ENCODE measurements around the gene TFAM. TPM values are rescaled to one million over a fixed set of nuclear protein-coding genes. Genes with fewer than 3 reads are reported as not detected.
A peak's percentile ranks its signal among the peaks of the same experiment; 100 is the strongest.

Gene TFAM
- total RNA-seq, 2 donors from 2014 or later = 49.0 to 102 TPM

DNA sequence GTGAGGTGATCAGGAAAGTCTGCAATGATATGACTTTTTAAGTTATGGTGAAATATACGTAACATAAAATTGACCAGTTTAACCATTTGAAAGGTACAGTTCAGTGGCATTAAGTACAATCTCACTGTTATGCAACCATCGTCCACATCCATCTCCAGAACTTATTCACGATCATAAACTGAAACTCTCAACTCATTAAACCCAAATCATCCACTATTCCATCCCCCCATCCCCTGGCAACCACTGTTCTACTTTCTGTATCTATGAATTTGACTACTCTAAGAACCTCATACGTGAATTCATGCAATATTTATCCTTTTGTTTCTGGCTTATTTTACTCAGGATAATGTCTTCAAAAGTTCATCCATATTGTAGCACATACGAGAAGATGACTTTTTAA is 48.4 kb downstream of the TFAM start:
- Mint-ChIP-seq H3K4me1 (no peaks in the 10 kb centered on the region), H3K36me3 (ENCODE audit: low read depth) (no peaks in the 10 kb centered on the region), H3K9me3 (no peaks in the 10 kb centered on the region), H3K27me3 (peaks cover 5% of the 10 kb centered on the region), H3K4me3 (no peak overlapping the region), H3K27ac (no peak overlapping the region)
- ATAC-seq (replicated peaks) = no peak

DNA sequence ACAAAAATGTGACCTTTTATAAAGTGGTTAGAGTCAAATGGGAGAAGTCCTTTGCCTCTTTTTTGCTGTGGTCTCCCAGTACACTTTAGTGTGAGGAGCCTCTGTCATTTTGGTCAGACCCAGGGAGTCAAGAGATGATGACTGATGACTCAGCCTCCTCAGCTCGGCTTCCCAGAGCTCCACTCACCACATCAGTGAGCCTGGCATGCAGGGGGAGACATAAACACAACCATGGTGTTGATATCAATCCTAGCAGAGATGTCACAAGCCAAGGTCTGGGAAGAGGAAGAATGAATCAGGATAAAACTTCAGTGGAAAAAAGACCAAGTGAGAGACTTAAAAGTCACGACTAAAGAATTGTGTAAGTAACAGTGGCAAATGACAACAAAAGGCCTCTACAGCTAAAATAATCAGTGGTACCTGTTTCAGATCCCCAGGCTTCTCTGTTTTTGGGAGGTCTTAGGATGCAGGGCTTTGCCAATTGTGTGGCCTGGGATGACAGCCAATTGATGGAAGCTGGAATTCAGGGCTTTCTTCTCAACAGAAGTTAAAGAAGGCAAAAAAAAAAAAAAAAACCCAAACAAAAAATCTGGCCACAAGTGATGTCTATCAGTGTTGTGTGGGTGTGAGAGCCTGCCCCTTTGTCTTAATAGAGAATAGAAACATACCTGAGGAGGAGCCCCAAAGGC is 50.2 kb downstream of the TFAM start:
- Mint-ChIP-seq H3K4me3 (no peak overlapping the region), H3K9me3 (peaks cover 5% of the 10 kb centered on the region), H3K27me3 (peaks cover 5% of the 10 kb centered on the region), H3K4me1 (no peaks in the 10 kb centered on the region), H3K36me3 (ENCODE audit: low read depth) (no peaks in the 10 kb centered on the region), H3K27ac (no peak overlapping the region)
- ATAC-seq (replicated peaks) = peak; percentile 94

DNA sequence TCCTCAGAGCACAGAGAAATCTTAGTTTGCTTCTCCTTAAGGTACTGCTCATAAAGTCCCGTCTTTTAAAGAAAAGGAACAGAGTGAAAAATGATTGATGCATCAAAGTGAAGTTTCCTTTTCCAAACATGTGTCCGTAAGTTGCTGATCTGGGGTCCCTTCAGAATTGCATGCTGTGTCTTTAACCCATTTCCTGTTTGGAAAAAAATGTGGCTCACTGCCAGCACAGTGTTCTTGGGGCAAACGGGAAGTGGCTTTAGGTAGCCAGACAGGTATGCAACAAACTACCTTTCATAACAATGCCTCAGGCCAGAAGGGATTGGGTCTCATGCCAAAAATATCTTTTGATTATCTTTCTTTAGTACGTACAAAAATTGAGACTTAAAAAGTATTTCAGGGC is 50.9 kb downstream of the TFAM start:
- Mint-ChIP-seq H3K36me3 (ENCODE audit: low read depth) (no peaks in the 10 kb centered on the region), H3K4me3 (no peak overlapping the region), H3K27me3 (peaks cover 5% of the 10 kb centered on the region), H3K4me1 (no peaks in the 10 kb centered on the region), H3K27ac (no peak overlapping the region), H3K9me3 (peaks cover 7% of the 10 kb centered on the region)
- no peak for ATAC-seq (replicated peaks)

DNA sequence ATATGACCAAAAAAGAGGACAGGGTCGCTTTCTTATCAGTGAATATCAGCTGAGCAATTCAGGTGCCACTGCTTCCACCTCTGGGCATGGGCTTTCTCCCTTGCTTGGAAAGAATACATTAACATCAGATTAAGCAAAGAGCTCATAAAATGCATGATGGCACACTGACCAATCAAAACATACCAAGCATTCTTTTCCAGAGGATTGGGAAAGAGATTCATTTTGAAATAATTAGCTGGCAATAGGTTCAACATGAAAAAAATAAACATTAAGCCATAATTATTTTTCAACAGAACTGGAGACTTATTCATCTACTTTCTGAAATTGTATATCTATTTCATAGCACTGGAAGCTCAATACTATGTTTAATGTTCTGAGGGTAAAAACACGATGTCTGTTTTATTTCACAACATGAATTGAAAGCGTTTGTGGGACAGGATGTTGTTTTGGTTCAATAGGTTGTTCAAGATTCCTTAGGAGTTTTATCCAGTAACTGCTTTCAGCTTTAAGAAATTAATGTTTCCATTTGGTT is 53.2 kb downstream of the TFAM start:
- Mint-ChIP-seq H3K4me1 (no peaks in the 10 kb centered on the region), H3K27ac (no peak overlapping the region), H3K27me3 (no peaks in the 10 kb centered on the region), H3K36me3 (ENCODE audit: low read depth) (no peaks in the 10 kb centered on the region), H3K9me3 (peaks cover 7% of the 10 kb centered on the region), H3K4me3 (no peak overlapping the region)
- no peak for ATAC-seq (replicated peaks)

DNA sequence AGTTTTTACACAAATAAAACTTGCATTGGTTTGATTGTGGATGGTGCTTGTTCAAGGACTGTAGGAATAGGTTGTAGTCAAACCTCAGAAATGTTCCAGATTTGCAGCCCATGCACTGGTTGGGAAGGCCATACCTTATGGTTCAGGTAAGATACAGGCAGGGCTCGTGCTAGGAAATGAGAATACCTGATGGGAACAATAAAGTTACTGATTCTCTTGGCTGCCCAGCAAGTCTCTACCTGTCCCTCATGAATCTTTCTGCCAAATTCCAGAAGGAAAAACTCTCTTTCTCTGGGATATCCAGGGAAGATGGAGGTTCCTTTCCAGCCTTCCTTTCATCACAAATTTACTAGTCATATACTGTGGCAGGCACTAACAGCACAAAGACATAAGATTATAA is 53.8 kb downstream of the TFAM start:
- peaks cover 1% of the 10 kb centered on the region for H3K27me3 Mint-ChIP-seq
- no peak overlapping the region for H3K4me3 Mint-ChIP-seq
- H3K36me3 Mint-ChIP-seq (ENCODE audit: low read depth) = no peaks in the 10 kb centered on the region
- ATAC-seq (replicated peaks) = no peak
- H3K9me3 Mint-ChIP-seq = peaks cover 7% of the 10 kb centered on the region
- H3K27ac Mint-ChIP-seq = no peak overlapping the region
- H3K4me1 Mint-ChIP-seq = no peaks in the 10 kb centered on the region

DNA sequence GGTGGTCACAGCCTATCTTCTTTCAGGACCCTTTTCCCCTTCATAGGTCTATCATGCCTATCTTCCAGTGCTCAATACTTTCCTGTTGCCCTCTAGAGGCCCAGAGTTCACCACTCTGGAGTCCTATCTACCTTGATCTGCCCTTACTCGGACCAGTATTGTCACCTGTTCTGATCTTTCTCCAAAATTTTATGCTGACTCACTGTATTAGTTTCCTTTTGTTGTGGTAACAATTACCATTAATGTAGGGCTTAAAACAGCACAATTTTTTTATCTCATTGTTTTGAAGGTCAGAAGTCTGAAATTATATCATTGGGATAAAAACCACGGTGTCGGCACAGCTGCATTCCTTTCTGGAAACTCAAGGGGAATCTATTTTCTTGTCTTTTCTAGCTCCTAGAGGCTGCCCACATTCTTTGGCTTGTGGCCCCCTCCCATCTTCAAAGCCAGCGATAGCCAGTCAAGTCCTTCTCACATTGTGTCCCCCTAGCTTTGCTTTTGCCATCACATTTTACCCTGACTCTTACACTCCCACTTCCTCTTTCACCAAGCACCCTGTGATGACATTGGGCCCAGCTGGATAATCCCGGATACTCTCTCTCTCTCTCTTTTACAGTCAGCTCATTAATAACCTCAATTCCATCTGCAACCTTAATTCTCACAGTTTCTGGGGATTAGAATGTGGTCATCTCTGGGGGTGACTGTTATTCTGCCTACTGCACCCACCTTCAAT is 54.6 kb downstream of the TFAM start:
- ATAC-seq (replicated peaks) = no peak
- peaks cover 7% of the 10 kb centered on the region for H3K9me3 Mint-ChIP-seq
- no peaks in the 10 kb centered on the region for H3K4me1 Mint-ChIP-seq
- no peak overlapping the region for H3K4me3 Mint-ChIP-seq
- H3K36me3 Mint-ChIP-seq (ENCODE audit: low read depth) = no peaks in the 10 kb centered on the region
- no peak overlapping the region for H3K27ac Mint-ChIP-seq
- peaks cover 4% of the 10 kb centered on the region for H3K27me3 Mint-ChIP-seq

DNA sequence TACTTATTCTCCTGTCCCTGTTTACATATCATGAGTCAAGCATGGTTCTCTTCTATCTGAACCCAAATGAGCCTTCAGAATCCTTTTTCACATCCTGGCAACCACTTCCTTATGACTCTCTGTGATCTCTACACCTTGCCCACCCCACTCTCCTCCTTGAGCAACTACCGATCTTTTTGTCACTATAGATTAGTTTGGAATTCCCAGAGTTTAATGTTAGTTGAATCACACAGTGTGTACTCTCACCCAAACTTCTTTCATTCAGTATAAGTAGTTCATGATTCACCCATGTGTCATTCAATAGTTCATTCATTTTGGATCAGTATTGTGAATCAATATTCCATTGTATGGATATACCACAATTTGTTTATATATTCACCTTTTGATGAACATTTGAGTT is 55.3 kb downstream of the TFAM start:
- no peak for ATAC-seq (replicated peaks)
- Mint-ChIP-seq H3K4me3 (no peak overlapping the region), H3K27me3 (peaks cover 4% of the 10 kb centered on the region), H3K27ac (no peak overlapping the region), H3K9me3 (peaks cover 7% of the 10 kb centered on the region), H3K36me3 (ENCODE audit: low read depth) (no peaks in the 10 kb centered on the region), H3K4me1 (no peaks in the 10 kb centered on the region)

DNA sequence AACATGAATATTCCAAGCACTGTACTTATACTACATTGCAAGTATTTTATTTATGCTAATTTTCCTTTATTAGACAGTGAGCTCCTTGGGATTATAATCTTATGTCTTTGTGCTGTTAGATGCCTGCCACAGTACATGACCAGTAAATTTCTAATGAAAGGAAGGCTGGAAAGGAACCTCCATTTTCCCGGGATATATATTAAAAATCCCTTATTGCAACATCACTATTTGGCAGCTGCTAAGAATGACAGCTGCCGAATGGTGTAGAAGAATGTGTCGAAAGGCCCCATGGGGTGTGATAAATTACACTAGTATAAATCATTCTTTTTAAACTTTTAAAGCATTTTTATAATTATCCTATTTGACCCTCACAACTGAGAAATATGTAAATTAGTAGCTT is 59.1 kb downstream of the TFAM start:
- no peak for ATAC-seq (replicated peaks)
- Mint-ChIP-seq H3K9me3 (peaks cover 7% of the 10 kb centered on the region), H3K4me1 (no peaks in the 10 kb centered on the region), H3K27ac (no peak overlapping the region), H3K36me3 (ENCODE audit: low read depth) (no peaks in the 10 kb centered on the region), H3K27me3 (peaks cover 10% of the 10 kb centered on the region), H3K4me3 (no peak overlapping the region)

DNA sequence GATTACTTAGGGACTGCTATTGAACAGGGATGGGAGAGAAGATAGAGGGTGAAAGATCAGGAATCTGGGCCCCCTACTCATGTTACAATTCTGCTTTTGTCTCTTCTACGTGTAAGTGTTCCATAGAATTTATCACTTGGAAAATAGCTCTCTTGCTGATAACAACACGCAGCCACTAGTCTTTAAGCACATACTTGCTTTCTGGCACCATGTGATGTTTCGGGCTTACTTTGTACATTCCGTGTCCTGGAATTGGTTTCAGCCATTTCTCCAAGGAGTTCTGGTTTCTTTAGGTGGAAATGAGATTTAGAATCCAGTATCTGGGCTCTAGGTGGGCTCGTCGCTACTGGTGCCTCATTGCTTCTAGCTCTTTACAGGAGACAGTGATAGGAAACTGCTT is 59.7 kb downstream of the TFAM start:
- Mint-ChIP-seq H3K27me3 (peaks cover 12% of the 10 kb centered on the region), H3K4me3 (no peak overlapping the region), H3K27ac (no peak overlapping the region), H3K4me1 (no peaks in the 10 kb centered on the region), H3K9me3 (peaks cover 7% of the 10 kb centered on the region), H3K36me3 (ENCODE audit: low read depth) (no peaks in the 10 kb centered on the region)
- ATAC-seq (replicated peaks) = no peak

DNA sequence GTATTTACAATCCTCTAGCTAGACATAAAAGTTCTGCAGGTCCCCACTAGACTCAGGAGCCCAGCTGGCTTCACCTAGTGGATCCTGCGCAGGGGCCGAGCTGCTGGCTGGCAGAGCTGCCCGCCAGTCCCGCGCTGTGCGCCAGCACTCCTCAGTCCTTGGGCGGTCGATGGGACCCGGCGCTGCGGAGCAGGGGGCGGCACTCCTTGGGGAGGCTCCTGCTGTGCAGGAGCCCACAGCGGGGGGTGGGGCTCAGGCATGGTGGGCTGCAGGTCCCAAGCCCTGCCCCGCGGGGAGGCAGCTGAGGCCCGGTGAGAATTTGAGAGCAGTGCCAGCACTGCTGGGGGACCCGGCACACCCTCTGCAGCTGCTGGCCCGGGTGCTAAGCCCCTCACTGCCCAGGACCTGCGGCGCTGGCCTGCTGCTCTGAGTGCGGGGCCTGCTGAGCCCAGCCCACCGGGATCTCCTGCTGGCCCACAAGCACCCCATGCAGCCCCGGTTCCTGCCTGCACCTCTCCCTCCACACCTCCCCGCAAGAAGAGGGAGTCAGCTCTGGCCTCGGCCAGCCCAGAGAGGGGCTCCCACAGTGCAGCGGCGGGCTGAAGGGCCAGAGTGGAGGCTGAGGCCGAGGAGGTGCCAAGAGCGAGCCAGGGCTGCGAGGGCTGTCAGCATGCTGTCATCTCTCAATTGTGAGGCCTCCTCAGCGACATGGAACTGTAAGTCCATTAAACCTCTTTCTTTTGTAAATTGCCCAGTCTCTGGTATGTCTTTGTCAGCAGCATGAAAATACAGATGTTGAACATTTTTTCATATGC is 63.1 kb downstream of the TFAM start:
- Mint-ChIP-seq H3K4me3 (no peak overlapping the region), H3K36me3 (ENCODE audit: low read depth) (no peaks in the 10 kb centered on the region), H3K9me3 (no peaks in the 10 kb centered on the region), H3K27ac (no peak overlapping the region), H3K4me1 (no peaks in the 10 kb centered on the region), H3K27me3 (peaks cover 18% of the 10 kb centered on the region)
- no peak for ATAC-seq (replicated peaks)

Other genes with a start within 250 kb of the TFAM start
- gene IPMK, start 117.5 kb upstream of the TFAM start, total RNA-seq = 10 to 100 TPM; 10.6 to 26.4 TPM
- gene CISD1, start 116.2 kb upstream of the TFAM start, total RNA-seq = 10 to 100 TPM; 39.9 to 74.0 TPM
- gene UBE2D1, start 50.4 kb upstream of the TFAM start, total RNA-seq = 10 to 100 TPM; 10.2 to 13.9 TPM
- under 1 TPM; 0.05 to 0.28 TPM for gene BICC1, start 127.5 kb downstream of the TFAM start, total RNA-seq